Breast epithelium (tissue), 3 donors: ENCODE measurements around the gene GGTLC3. TPM values are rescaled to one million over a fixed set of nuclear protein-coding genes. Genes with fewer than 3 reads are reported as not detected.

Source experiments
- total RNA-seq, 3 donors: library from RNA; depleted of rRNA; stranded (reverse); fragments of >200 nt; gene quantifications; one replicate each; pipeline ENCODE4 v1.1.0, GENCODE V29; 2016

GGTLC3 gene
- total RNA-seq, 3 donors from 2014 or later: not detected

Other genes with a start within 250 kb of the GGTLC3 start
- gene TMEM191B, start 9.6 kb upstream of the GGTLC3 start, total RNA-seq: under 1 TPM in 1 of 3 donors, not detected in 2; 0.88 TPM
- gene RIMBP3, start 93.8 kb upstream of the GGTLC3 start, total RNA-seq: under 1 TPM in 2 of 3 donors, not detected in 1; 0.15 to 0.16 TPM